Right cardiac atrium (tissue), 5 donors: Measurements from ENCODE around the gene CFAP99. TPM values are rescaled to one million over a fixed set of nuclear protein-coding genes. Genes with fewer than 3 reads are reported as not detected.

Source experiments
- ATAC-seq, 2 donors: fragments of 200-7000 bp; cut with Tn5 transposase; one replicate each; pipeline versions ENCODE4 v1.8.0 to v1.9.1; 2020; ENCODE audit warnings: moderate library complexity in 2 of 2, mild to moderate bottlenecking in 1 of 2
- DNase-seq, 3 donors: peaks; one replicate each; pipeline ENCODE4 v3.0.0-alpha.2; 2020
- H3K27ac ChIP-seq: one replicate; pipeline ENCODE4 v1.5.1; 2013; ENCODE audit warnings: mild to moderate bottlenecking, low read length, control low read depth, moderate library complexity
- H3K27me3 ChIP-seq: one replicate; pipeline ENCODE4 v1.6.1; 2013; ENCODE audit not compliant: control insufficient read depth, insufficient read depth
- H3K4me1 ChIP-seq: one replicate; pipeline ENCODE4 v1.6.1; 2013; ENCODE audit warnings: low read length; ENCODE audit not compliant: control insufficient read depth, insufficient read depth
- H3K4me3 ChIP-seq: one replicate; pipeline ENCODE4 v1.5.1; 2013; ENCODE audit warnings: low read length, control low read depth
- H3K9me3 ChIP-seq: one replicate; pipeline ENCODE4 v1.6.1; 2013; ENCODE audit warnings: low read length; ENCODE audit not compliant: control insufficient read depth
- WGBS: extraction: QIAGEN DNeasy Blood & Tissue Kit; methylation state at CpG from one replicate; pipeline ENCODE4 v1.1.7; 2013; 5-methylcytosine and 5-hydroxymethylcytosine counted together
- intact Hi-C, 4 donors: fragments of 100-400 bp; cut with DNase I; formaldehyde crosslinking; loops; one replicate each; pipeline versions ENCODE4 v1.11.0 to v1.14.0; 2022 to 2023
- polyA plus RNA-seq: library from polyadenylated mRNA; stranded (reverse); fragments of 200-250 nt; gene quantifications from one replicate; pipeline ENCODE4 v1.2.3, GENCODE V29; 2013
- total RNA-seq, 4 donors: library from RNA; stranded (reverse); fragmentation: NEBNext Ultra II Directional; extraction: Animal tissue kit (Norgen Biotek cat#: 25700); gene quantifications; one replicate each; pipeline ENCODE4 v1.2.1, GENCODE V29; 2021
- donor health status: healthy with polysubstance abuse.
- donor health status: DM: no; HTN: yes; CAD: no.
- donor health status: DM: no; HTN: no; CAD: no.
- donor health status: DM: no; HTN: yes; CAD: no; lungs with severe emphysema.
- donor health status: DM: yes; HTN: yes; CAD: no.

The CFAP99 gene
- total and polyA plus RNA-seq, 5 donors, result not detected

DNA sequence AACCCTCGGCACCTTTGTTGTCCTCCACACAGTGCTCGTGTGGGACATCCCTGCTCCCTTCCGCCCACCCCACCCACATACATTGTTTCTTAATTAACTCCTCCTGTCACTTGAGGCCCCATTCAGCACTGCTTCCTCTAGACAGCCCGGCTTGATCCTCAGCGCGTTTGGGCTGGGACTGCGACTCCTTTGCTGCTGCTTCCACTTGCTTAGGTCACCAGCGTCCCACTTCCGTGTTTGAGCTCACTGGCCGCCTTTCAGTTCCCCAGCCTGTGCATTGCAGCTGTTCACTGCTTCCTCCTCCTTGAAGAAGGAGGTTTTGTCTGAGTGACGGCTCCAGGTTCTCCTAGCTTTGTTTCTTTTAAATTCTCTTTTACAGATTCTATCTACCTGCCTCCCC lies 66.2 kb downstream of the CFAP99 start:
- WGBS, result 33% methylated on average over 11 of the region's 11 CpGs
- DNase-seq (peak; percentile 80 to 90 (median 87)), ATAC-seq (peak; percentile 80)
- H3K4me3 ChIP-seq, result no peak overlapping the region
- intact Hi-C loops, result no loop called here
- no peaks in the 10 kb centered on the region for H3K9me3 ChIP-seq
- H3K27me3 ChIP-seq, result no peaks in the 10 kb centered on the region
- H3K27ac ChIP-seq, result peak overlapping the region; percentile 12
- H3K4me1 ChIP-seq, result peaks cover 42% of the 10 kb centered on the region

DNA sequence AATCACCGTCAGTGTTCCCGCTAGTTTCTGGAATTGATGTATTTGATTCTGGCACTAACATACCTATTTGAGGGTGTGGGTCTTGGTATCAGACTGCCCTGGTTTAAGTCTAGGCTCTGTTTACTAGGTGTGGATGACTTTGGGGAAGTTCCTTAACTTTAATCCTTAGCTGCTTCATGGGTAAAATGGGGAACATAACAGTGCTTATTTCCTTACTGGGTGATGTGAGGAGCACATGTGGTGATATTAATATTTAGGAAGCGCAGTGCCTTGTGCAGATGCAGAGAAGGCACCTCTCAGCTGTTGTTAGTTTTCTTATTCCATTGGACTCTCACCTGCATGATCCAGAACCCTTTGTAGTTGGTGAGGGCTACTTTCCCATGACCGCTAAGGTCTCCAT lies 67.2 kb downstream of the CFAP99 start:
- Histone ChIP-seq H3K27me3 (no peaks in the 10 kb centered on the region), H3K27ac (no peak overlapping the region), H3K4me1 (peaks cover 42% of the 10 kb centered on the region), H3K4me3 (no peak overlapping the region), H3K9me3 (no peaks in the 10 kb centered on the region)
- DNase-seq, result no peak
- no peak for ATAC-seq
- 95% methylated on average over 4 of the region's 4 CpGs for WGBS
- intact Hi-C loops, result no loop called here

DNA sequence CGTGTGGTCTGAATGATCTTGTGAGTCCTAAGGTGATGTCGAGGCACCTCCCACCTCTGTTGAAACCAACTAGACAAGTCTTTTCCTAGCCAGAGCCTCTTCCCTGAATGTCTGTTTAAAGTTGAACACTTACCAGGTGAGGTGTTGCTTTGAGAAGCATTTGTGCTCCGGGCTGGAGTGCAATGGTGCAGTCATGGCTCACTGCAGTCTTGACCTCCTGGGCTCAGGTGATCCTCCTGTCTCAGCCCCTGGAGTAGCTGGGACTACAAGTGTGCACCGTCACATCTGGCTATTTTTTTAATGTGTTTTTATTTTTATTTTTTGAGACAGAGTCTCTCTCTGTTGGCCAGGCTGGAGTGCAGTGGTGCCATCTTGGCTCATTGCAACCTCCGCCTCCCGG lies 68.2 kb downstream of the CFAP99 start:
- Histone ChIP-seq H3K27me3 (no peaks in the 10 kb centered on the region), H3K4me1 (peaks cover 36% of the 10 kb centered on the region), H3K4me3 (no peak overlapping the region), H3K9me3 (no peaks in the 10 kb centered on the region), H3K27ac (no peak overlapping the region)
- intact Hi-C loops, result no loop called here
- 94% methylated on average over 6 of the region's 6 CpGs for WGBS
- ATAC-seq (no peak), DNase-seq (no peak)

DNA sequence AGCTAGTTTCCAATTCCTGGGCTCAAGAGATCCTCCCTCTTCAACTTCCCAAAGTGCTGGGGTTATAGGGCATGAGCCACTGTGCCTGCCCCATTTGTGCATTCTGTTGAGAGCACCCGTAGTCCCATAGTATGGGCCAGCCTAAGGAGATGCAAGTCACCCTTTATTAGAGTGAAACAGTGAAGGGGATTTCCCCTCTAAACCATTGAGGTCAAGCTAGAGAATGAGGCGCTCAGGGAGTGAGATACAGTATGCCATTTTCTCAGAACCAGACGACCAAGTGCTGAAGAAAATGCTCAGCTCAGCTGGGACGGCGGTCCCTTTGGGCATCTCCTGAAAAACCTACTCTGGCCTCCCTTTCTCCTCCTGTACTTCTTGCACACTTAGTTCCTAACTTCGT lies 68.9 kb downstream of the CFAP99 start:
- intact Hi-C loops, result no loop called here
- Histone ChIP-seq H3K4me3 (no peak overlapping the region), H3K9me3 (no peaks in the 10 kb centered on the region), H3K27me3 (no peaks in the 10 kb centered on the region), H3K27ac (no peak overlapping the region), H3K4me1 (peaks cover 30% of the 10 kb centered on the region)
- no peak for ATAC-seq
- 87% methylated on average over 6 of the region's 6 CpGs for WGBS
- DNase-seq, result no peak

DNA sequence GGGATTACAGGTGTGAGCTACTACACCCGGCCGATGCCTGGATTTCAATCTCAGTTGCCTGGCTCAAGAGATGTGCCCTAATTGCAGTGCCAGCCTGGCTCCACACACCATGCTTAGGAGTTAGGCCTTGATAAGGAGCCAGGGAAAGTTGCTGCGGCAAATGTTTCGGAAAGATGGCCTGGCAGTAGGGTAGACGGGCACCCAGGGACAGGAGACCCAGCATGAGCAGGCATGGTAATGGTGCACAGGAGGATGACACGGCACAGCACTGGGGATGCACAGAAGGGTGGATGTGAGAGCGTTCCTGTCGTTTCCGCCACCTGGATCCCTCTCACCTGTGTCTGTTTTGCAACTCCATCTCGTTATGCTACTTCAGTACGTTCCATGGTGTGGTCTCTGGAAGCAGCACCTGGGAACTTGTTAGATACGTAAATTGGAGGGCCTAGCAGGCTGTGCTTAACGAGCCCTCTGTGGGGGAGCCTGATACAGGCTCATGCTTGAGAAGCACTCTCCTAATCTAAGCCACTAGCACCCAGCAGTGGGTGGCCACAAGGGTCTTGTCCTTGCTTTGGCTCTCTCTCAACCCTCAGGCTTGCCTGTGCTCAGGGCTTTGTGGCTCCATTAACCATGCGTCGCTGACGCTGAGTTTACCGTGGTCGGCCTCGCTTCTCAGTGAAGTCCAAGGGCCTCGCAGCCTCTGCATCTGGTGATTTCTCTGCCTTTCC lies 70.5 kb downstream of the CFAP99 start:
- ATAC-seq, result no peak
- no peak overlapping the region for H3K4me3 ChIP-seq
- no peak for DNase-seq
- H3K9me3 ChIP-seq, result no peaks in the 10 kb centered on the region
- H3K4me1 ChIP-seq, result peaks cover 21% of the 10 kb centered on the region
- no peaks in the 10 kb centered on the region for H3K27me3 ChIP-seq
- intact Hi-C loops, result no loop called here
- 91% methylated on average over 20 of the region's 20 CpGs for WGBS
- H3K27ac ChIP-seq, result no peak overlapping the region

DNA sequence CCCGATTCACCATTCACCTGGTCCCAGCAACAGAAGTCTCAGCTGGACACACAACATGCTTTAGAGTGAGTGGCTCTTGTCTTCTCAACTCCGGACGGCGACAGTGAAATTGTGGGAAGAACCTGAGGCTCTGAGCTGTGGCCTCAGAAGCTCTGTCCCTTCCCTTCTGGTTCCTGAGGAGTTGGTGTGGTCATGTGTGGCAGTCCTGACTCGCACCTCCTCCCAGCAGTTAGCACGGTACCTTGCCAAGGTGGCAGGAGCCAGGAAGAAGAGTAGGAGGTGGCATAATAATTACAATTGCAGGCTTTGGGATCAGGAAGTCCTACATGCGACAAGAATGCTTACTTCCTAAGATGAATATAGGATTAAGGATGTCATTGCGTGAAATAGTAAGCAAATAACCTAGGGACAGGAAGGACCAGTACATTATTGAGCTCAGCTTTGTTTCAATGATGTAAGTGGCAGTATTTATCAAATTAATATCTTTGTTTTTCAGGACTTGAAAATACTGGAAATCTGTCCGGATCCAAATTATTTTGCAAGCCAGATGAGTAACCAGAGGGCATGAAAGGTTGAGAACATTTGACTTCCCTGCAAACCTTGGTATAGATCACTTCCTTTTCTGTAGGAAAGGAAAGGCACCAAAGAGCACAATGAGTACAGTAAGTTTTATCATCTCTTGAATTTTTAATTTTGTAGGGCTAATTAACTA lies 71.2 kb downstream of the CFAP99 start:
- 76% methylated on average over 9 of the region's 9 CpGs for WGBS
- Histone ChIP-seq H3K9me3 (no peaks in the 10 kb centered on the region), H3K27ac (peak overlapping the region; percentile 42), H3K4me3 (no peak overlapping the region), H3K4me1 (peaks cover 17% of the 10 kb centered on the region), H3K27me3 (no peaks in the 10 kb centered on the region)
- intact Hi-C loops, result no loop called here
- ATAC-seq, result no peak
- DNase-seq, result no peak

DNA sequence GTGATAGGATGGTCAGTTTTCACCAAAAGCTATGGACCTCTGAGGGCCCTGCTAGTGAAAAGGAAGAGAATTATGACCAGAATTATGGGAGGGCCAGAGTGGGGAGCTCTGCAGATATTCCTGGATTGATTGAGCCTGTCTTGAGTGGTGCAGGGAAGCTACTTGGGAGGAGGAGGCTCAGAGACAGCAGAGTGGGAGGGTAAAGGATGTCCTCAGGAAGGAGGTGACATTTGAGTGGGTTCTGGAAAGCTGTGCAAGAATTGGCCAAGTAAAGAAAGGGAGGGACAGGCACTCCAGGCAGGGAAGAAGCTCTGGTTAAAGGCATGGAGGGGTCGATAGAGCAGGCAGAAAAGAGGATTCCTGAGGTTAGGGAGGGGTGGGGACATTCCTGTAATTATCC lies 74.2 kb downstream of the CFAP99 start:
- Histone ChIP-seq H3K4me1 (peaks cover 9% of the 10 kb centered on the region), H3K27me3 (no peaks in the 10 kb centered on the region), H3K9me3 (no peaks in the 10 kb centered on the region), H3K27ac (no peak overlapping the region), H3K4me3 (no peak overlapping the region)
- intact Hi-C loops, result no loop called here
- no peak for DNase-seq
- 78% methylated on average over 1 of the region's 1 CpG for WGBS
- no peak for ATAC-seq

DNA sequence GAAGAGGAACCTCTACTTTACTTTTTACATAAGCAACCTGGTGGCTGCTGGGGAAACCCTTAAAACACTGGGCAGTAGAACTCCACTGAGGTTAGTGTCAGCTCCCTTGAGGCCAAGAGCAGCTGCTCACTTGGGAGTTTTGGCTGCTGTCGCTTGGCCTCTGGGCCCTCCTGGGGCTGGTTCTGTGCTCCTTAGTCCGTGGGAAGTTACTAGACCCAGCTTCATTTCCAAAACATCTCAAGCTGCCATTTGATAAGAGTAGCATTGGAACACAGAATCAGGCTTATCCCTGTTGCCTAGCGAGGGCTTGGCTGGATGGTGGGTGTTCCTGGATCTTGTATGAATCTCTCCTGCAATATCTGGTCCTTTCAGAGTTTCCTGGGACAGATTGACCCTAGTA lies 76.2 kb downstream of the CFAP99 start:
- no peak overlapping the region for H3K4me3 ChIP-seq
- no peak overlapping the region for H3K27ac ChIP-seq
- no peaks in the 10 kb centered on the region for H3K9me3 ChIP-seq
- intact Hi-C loops, result no loop called here
- DNase-seq (peak; percentile 24 to 66 (median 59)), ATAC-seq (peak; percentile 56 to 77)
- H3K27me3 ChIP-seq, result no peaks in the 10 kb centered on the region
- peaks cover 5% of the 10 kb centered on the region for H3K4me1 ChIP-seq
- 42% methylated on average over 3 of the region's 3 CpGs for WGBS

DNA sequence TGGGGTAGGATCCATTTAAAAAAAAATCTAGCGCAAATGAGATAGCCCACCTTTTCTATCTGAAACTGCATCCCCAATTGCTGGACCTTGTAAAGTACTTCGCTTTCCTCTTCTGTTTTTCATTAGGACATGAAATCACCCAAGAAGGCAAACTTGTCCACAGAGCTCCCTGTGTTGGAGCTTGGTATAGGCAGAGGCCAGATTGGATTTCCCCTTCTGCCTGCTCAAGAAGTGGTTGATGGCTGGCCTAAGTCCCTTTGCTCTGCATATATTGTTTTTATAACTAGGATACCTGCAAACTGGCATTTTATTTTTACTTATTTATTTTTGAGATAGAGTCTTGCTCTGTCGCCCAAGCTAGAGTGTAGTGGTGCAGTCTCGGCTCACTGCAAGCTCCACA lies 78.6 kb downstream of the CFAP99 start:
- H3K4me1 ChIP-seq, result peaks cover 5% of the 10 kb centered on the region
- no peak overlapping the region for H3K27ac ChIP-seq
- ATAC-seq (no peak), DNase-seq (no peak)
- no peak overlapping the region for H3K4me3 ChIP-seq
- no peaks in the 10 kb centered on the region for H3K9me3 ChIP-seq
- 98% methylated on average over 4 of the region's 4 CpGs for WGBS
- H3K27me3 ChIP-seq, result no peaks in the 10 kb centered on the region
- intact Hi-C loops, result no loop called here

DNA sequence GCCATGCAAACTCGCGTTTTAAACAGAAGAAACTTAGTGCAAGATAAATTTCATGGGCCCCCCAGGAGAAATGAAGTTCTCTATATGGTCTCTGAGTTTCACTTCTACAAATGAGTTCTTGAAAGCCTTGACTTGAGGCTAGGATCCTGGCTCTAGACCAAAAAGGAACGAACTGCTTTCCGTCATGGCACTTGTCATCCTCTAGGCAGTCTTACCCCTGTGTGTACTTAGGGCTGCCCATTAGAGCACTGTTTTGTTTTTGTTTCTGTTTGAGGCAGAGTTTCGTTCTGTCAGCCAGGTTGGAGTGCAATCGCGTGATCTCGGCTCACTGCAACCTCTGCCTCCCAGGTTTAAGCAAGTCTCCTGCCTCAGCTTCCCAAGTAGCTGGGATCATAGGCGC lies 79.2 kb downstream of the CFAP99 start:
- H3K4me3 ChIP-seq, result no peak overlapping the region
- WGBS, result 89% methylated on average over 9 of the region's 9 CpGs
- peaks cover 5% of the 10 kb centered on the region for H3K4me1 ChIP-seq
- no peak for DNase-seq
- ATAC-seq, result no peak
- no peak overlapping the region for H3K27ac ChIP-seq
- H3K27me3 ChIP-seq, result no peaks in the 10 kb centered on the region
- intact Hi-C loops, result no loop called here
- no peaks in the 10 kb centered on the region for H3K9me3 ChIP-seq

DNA sequence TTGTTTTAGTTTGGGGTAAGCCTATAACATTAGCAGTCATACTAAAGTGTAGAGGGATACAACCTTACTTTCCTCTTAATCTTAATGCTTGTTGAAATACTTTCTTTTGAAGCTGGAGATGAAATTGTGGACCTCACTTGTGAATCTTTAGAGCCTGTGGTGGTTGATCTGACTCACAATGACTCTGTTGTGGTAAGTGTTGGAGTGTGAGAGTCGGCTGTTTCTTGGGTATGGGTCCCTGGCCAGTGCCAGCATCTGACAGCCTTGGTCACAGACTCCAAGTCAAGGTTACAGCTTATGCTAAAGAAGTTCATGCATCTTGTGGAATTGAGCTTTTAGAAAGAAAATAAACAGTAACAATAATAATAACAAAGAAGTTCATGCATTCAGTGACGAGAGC lies 81.8 kb downstream of the CFAP99 start:
- Histone ChIP-seq H3K27me3 (no peaks in the 10 kb centered on the region), H3K9me3 (no peaks in the 10 kb centered on the region), H3K27ac (no peak overlapping the region), H3K4me3 (no peak overlapping the region), H3K4me1 (peaks cover 2% of the 10 kb centered on the region)
- no peak for DNase-seq
- ATAC-seq, result no peak
- intact Hi-C loops, result no loop called here
- 94% methylated on average over 2 of the region's 2 CpGs for WGBS
